Muscle of back (tissue), 13 donors: ENCODE measurements around the gene ANKRD53. TPM values are rescaled to one million over a fixed set of nuclear protein-coding genes. Genes with fewer than 3 reads are reported as not detected.

ENCODE experiments used
- DNase-seq, 3 donors: peaks; one replicate each; pipeline versions ENCODE4 v3.0.0 to v3.0.0-alpha.2; 2013
- long read RNA-seq, 9 donors: transcript quantifications; one replicate each; lab custom pipeline, GENCODE V29; 2026
- polyA plus RNA-seq, 10 donors: library from polyadenylated mRNA; unstranded; fragments of 120-200 nt; gene quantifications; one replicate each; pipeline ENCODE4 v1.2.1, GENCODE V29; 2013; ENCODE audit not compliant: insufficient read length in 10 of 10

Gene ANKRD53
- 1 to 10 TPM in 8 of 10 donors, under 1 TPM in 2; 0.56 to 1.8 (median 1.2) TPM for polyA plus RNA-seq
- long read RNA-seq, donor 1, partial matches to known transcripts = 0 of 1 reads
- long read RNA-seq, donor 1, other reads (novel, unspliced or antisense) = 0 of 1 reads
- long read RNA-seq, donor 2 = 0 reads
- long read RNA-seq, donor 3 = 0 reads
- long read RNA-seq, donor 4, partial matches to known transcripts = 0 of 7 reads
- long read RNA-seq, donor 4, other reads (novel, unspliced or antisense) = 7 of 7 reads
- long read RNA-seq, donor 5 = 0 reads
- long read RNA-seq, donor 6 = 0 reads
- long read RNA-seq, donor 7 = 0 reads
- long read RNA-seq, donor 8 = 0 reads
- long read RNA-seq, donor 9 = 0 reads

GRCh38 chr2:70978341-70979179, at the start of gene ANKRD53:
Gene ANKRD53 (plus strand): TSS chr2:70978630. CDS start chr2:70978646, 16 bp downstream.
- DNase-seq = peak in 2 of 3 donors; percentile 66 to 80

- no peak for DNase-seq
Measured at GRCh38 chr2:70930371-70931329, 47.8 kb upstream of the ANKRD53 start.

GRCh38 chr2:70931376-70932000, 46.9 kb upstream of the ANKRD53 start:
- DNase-seq = peak in 1 of 3 donors; percentile 28

- no peak for DNase-seq
Measured at GRCh38 chr2:70932631-70933230, 45.7 kb upstream of the ANKRD53 start.

GRCh38 chr2:70934981-70935380, 43.4 kb upstream of the ANKRD53 start:
- DNase-seq = no peak

- DNase-seq = no peak
Measured at GRCh38 chr2:70935468-70936164, 42.8 kb upstream of the ANKRD53 start, which contains the start of gene ATP6V1B1. Gene ATP6V1B1 (plus strand): TSS chr2:70935900. CDS start chr2:70935955, 55 bp downstream.

GRCh38 chr2:70936165-70936978, 42.1 kb upstream of the ANKRD53 start:
- DNase-seq = no peak

- no peak for DNase-seq
Measured at GRCh38 chr2:70936979-70937811, 41.2 kb upstream of the ANKRD53 start.

- no peak for DNase-seq
Measured at GRCh38 chr2:70937866-70938585, 40.4 kb upstream of the ANKRD53 start.

GRCh38 chr2:70938586-70938950, 39.9 kb upstream of the ANKRD53 start:
- DNase-seq = no peak

GRCh38 chr2:70939001-70939838, 39.2 kb upstream of the ANKRD53 start:
- DNase-seq = no peak

GRCh38 chr2:70939839-70940580, 38.4 kb upstream of the ANKRD53 start:
- no peak for DNase-seq

- DNase-seq = no peak
Measured at GRCh38 chr2:70941186-70941585, 37.2 kb upstream of the ANKRD53 start.

GRCh38 chr2:70941701-70942100, 36.7 kb upstream of the ANKRD53 start:
- no peak for DNase-seq

- peak in 2 of 3 donors; percentile 15 to 45 for DNase-seq
Measured at GRCh38 chr2:70942396-70943204, 35.8 kb upstream of the ANKRD53 start.
